GM19351 (cell line): ENCODE results near the gene BCLAF3.

Experiments
- ATAC-seq: cut with Tn5 transposase; IDR thresholded peaks from one replicate; pipeline ENCODE4 v1.9.1; 2021; ENCODE audit warnings: mild to moderate bottlenecking, moderate library complexity; ENCODE audit not compliant: unreplicated experiment

Gene BCLAF3

GRCh38 chrX:19990556-19991349, at the start of gene BCLAF3:
Gene BCLAF3, minus strand, starts transcription at chrX:19991061. Its CDS starts 20,797 bp downstream, at chrX:19970264.
- ATAC-seq = peak; percentile 87

- no peak for ATAC-seq
Observed at GRCh38 chrX:20038966-20039365, 48.1 kb upstream of the BCLAF3 start.

GRCh38 chrX:20037186-20037585, 46.3 kb upstream of the BCLAF3 start:
- no peak for ATAC-seq

GRCh38 chrX:20032201-20032600, 41.3 kb upstream of the BCLAF3 start:
- ATAC-seq = no peak

GRCh38 chrX:20029728-20030127, 38.9 kb upstream of the BCLAF3 start:
- ATAC-seq = no peak

- ATAC-seq = no peak
Observed at GRCh38 chrX:20028588-20028987, 37.7 kb upstream of the BCLAF3 start.

GRCh38 chrX:20026278-20026677, 35.4 kb upstream of the BCLAF3 start:
- ATAC-seq = no peak

GRCh38 chrX:20019672-20020365, 29.0 kb upstream of the BCLAF3 start:
- no peak for ATAC-seq

- no peak for ATAC-seq
Observed at GRCh38 chrX:20016616-20016945, 25.7 kb upstream of the BCLAF3 start.

- ATAC-seq = no peak
Observed at GRCh38 chrX:20015945-20016615, 25.2 kb upstream of the BCLAF3 start.

- no peak for ATAC-seq
Observed at GRCh38 chrX:20015422-20015821, 24.6 kb upstream of the BCLAF3 start.

- ATAC-seq = no peak
Observed at GRCh38 chrX:20011608-20012007, 20.7 kb upstream of the BCLAF3 start.

GRCh38 chrX:20007962-20008622, 17.2 kb upstream of the BCLAF3 start:
- ATAC-seq = no peak

- ATAC-seq = no peak
Observed at GRCh38 chrX:20005883-20006282, 15.0 kb upstream of the BCLAF3 start.

GRCh38 chrX:20001588-20001987, 10.7 kb upstream of the BCLAF3 start:
- ATAC-seq = no peak

- no peak for ATAC-seq
Observed at GRCh38 chrX:19991350-19991718, 473 bp upstream of the BCLAF3 start.

- ATAC-seq = peak; percentile 26
Observed at GRCh38 chrX:19990151-19990555, 708 bp downstream of the BCLAF3 start.

- ATAC-seq = no peak
Observed at GRCh38 chrX:19987856-19988255, 3.0 kb downstream of the BCLAF3 start.

GRCh38 chrX:19986531-19986930, 4.3 kb downstream of the BCLAF3 start:
- no peak for ATAC-seq

GRCh38 chrX:19981947-19982346, 8.9 kb downstream of the BCLAF3 start:
- no peak for ATAC-seq

GRCh38 chrX:19975845-19976244, 15.0 kb downstream of the BCLAF3 start:
- ATAC-seq = no peak
